ENCODE data around the gene WWP2.
"Not testable (repeated sequence)": the region's sequence is repeated elsewhere in the genome, so short reads cannot be mapped to it uniquely, and the experiment has no call there.

The WWP2 gene

DNA sequence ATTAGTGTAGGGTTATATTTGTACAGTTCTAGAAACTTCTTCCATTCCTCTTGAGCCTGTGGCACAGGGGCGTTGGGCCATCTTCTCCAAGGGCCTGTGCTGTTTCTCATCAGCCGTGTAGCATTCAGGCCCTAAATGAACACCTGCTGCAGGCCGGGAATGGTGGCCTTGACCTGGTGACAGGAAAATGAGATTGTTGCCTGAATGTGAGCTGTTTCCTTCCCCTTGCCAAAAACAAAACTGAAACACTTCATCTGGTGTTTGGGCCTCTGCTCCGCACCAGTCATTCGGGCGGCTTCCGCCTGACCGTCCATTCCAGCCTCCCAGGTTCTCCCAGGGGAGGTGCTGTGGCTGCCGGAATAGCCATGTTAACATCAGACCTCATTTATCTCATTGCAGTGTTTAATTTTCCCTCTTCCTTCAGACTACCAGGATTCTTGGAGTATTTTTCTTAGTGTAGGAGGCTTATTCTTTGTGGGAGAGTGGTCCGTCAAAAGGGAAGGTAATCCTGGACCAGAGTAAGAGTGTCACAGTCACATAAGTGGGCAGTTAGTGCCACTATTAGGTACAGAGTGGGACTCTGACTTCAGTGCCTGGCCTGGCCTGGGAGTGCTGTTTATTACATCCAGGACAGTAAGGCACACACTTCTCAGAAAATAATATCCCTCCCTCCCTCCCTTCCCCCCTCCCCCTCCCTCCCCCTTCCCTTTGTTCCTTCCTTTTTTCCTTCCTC lies 61.9 kb downstream of the WWP2 start:
- H3K27ac ChIP-seq, result peak overlapping the region in 5 of 21 experiments; percentile 3 to 42 (median 8)
- H3K4me3 ChIP-seq, result no peak overlapping the region

DNA sequence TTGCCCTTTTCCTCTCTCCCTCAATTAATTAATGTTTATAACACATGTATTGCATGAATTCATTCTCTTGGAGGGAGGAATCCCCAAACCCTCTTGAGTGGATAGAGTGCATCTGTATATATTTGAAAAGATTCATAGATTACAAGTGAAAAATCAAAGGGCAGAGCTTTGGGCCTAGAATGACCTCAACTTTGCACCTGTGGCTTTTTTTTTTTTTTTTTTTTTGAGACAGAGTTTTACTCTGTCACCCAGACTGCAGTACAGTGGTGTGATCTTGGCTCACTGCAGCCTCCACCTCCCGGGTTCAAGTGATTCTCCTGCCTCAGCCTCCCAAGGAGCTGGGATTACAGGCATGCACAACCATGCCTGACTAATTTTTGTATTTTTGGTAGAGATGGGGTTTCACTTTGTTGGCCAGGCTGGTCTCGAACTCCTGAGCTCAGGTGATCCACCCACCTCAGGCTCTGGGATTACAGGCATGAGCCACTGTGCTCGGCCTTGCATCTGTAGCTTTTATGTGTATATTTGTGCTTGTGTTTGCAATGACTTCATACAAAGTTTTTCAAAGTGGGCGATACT lies 62.5 kb downstream of the WWP2 start:
- peak overlapping the region in 1 of 21 experiments; percentile 42 for H3K27ac ChIP-seq
- H3K4me3 ChIP-seq, result not testable (repeated sequence)

DNA sequence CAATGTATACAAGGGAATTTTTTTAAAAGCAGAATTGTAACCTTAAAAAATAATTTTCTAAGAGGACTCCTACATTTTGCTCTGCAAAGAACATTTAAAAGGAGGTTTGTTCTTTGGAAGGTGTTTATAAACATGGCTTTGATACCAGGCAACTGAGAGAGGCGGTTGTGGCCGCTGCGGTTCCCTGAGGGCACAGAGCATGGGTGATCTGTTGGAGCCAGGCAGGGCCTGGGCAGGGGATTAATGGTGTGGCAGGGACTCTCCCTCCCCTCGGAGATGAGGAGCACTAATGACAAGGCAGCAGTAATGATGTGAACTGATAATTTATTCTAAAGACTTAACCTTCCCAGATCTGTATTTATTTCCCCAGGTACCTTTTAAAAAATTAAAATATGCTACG lies 65.4 kb downstream of the WWP2 start:
- Histone ChIP-seq H3K4me3 (no peak overlapping the region), H3K27ac (no peak overlapping the region)

DNA sequence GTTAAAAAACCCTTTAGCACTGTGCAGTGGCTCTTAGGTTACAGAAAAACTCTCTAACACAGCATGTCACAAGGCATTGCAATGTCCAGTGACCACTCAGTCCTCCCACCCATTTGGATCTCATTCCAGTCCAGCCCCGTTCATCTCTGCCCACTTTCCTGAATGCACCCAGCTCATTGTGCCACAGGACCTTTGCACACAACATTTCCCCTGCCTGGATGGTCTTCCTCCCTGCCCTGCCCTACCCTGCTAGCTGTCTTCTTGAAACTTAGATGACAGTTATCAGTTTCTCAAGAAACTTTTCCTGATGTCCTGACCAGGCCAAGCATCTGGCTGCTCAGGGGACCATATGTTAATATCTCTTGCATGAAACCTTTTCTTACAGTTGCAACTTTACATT lies 67.2 kb downstream of the WWP2 start:
- Histone ChIP-seq H3K27ac (no peak overlapping the region), H3K4me3 (no peak overlapping the region)

DNA sequence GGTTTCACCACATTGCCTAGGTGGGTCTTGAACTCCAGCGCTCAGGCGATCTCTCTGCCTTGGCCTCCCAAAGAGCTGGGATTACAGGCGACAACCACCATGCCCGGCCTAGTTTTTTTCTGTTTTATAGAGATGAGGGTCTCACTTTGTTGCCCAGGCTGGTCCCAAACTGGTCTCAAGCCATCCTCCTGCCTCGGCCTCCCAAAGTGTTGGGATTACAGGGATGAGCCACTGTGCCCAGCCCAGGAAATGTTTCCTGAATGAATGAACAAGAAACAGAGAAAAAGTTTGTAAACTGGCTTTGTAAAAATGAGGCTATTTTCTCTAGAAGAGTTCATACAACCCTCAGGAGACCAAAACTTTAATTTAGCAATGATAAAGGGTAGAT lies 68.0 kb downstream of the WWP2 start:
- no peak overlapping the region for H3K4me3 ChIP-seq
- H3K27ac ChIP-seq, result peak overlapping the region in 14 of 21 experiments; percentile 9 to 67 (median 47)

DNA sequence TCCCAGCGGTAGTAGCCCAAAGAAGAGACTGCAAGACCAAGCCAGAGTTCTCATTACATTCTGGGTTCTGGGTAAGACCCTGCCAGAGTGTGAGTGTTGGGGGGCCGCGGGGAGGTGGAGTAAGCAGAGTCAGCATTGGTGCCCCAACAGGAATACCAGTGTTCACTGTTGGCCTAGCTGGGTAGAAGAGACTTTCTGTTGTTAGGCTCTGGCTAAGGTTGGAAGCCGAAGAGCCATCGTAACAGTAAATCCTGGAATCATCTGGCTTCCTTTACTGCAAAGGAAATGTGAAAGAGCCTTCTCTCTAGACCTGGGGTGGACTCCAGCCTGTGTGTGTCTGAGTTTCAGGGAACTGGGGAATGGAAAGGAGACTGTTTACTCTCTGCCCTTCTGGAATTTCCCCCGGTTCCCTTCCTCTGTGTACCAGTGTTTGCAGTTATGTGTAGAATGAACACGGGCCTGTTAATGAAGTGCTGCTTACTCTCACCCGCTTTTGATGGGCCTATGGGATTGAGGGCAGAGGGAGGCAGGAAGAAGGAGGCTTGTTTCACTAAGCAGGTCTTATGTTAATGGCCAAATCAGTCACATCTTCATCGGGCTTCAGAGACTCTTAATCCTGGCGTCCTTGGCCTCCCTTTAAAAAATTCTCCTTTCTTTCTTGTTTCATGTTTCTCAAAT lies 68.5 kb downstream of the WWP2 start:
- Histone ChIP-seq H3K27ac (peak overlapping the region in 15 of 21 experiments; percentile 2 to 67 (median 45)), H3K4me3 (no peak overlapping the region)

DNA sequence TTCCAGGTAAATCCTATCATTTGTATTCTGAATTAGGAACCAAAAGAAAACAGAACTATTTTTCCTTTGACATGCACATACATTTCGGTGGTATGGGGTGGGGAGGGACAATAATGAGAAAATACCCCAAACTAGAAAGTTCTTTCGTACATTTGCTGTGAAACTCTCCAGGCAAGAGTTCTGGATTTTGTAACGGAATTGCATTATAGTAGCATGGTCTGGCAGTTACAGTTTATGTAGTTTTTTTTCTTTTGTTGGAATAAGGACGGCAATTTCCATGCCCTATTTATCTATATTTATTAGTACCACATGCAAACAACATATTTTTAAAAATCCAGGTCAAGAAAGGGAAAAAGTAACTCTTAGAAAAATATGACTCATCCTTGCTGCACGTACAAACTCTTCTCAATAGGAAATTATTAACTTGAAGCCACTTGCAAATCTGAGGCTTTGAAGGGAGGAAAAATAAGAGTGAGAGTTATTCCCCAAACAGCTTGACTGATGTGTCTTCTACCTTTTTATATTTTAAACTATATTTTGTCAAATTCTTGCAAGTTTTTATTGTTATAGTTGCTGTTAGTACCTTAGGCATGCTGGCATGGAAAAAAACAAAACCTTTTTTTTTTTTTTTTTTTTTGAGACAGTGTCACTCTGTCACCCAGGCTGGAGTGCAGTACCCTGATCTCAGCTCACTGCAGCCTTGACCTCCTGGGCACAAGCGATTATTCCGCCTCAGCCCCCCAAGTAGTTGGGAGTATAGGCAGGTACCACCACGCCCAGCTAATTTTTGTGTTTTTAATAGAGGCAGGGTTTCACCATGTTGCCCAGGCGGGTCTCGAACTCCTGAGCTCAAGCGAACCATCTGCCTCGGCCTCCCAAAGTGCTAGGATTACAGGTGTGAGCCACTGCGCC lies 69.3 kb downstream of the WWP2 start:
- no peak overlapping the region for H3K4me3 ChIP-seq
- peak overlapping the region in 9 of 21 experiments; percentile 2 to 67 (median 55) for H3K27ac ChIP-seq

DNA sequence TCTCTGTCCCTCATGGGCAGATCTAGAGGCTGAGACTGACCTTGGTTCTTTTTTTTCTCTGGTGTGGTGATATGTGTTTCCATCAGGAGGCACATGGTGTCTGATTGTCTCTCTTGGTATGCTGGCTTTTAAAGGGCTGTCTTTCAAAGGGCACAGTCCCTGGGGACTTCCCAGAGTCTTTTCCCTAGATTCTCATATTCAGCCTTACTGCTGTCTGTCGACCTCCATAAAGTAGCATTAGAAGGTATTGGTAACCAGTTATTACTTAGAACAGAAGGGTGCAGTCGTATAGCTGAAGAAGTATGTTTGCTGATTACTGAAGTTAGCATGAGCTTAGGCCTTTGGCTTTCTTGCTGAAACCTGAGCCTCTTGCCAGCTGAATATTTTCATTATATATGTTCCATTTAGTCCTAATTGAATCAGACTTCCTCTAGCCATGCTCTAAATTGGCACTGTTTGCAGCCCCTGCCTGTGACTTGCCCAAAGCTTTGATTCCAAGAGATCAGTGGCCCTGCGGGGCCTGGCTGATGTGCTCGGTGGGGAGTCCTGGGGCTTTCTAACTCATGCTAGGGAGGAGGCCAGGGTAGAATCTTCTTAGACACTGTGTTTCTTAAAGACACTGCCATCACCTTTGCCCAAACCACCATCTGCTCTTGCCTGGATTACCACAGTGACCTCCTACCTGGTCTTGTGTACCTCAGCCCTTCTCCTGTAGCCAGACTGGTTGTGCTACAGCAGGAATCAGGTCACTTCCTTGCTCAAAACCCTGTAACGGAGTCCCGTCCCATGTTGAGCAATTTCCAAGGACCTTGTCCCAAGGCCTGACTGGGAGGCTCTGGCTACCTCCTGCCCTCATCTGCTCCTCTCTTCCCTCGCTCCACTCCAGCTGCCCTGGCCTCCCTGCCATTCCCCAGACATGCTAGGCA lies 71.5 kb downstream of the WWP2 start:
- Histone ChIP-seq H3K27ac (peak overlapping the region in 3 of 21 experiments; percentile 5 to 36 (median 20)), H3K4me3 (no peak overlapping the region)

DNA sequence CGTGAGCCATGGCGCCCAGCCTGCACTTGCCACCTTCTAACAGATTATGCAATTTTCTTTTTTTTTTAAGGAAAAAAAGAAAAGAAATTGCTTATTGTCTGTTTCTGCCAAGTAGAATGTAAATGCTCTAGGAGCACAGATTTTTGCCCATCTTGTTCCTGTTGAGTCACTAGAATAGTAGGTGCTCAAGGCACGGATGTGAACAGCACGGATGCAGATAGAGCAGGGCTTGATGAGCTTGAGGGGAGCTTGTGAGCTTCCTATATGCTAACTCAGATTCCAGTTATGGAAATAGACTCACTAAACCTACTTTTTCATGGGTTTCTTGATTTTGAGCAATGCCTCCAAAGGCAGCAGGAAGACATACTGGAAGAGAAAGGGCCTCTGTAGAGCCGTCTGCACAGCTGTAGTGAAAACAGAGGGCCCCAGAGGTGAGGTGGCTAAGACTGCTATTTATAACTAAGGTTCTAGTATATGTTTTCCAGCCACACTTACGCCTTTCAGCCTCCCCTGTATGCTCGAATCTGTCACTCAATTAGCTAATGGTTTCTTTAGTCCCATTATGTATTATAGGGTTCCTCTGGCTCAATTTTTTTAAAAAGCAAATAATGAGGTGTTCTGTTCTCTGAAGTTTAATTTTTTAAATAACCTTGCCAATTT lies 72.8 kb downstream of the WWP2 start:
- no peak overlapping the region for H3K27ac ChIP-seq

DNA sequence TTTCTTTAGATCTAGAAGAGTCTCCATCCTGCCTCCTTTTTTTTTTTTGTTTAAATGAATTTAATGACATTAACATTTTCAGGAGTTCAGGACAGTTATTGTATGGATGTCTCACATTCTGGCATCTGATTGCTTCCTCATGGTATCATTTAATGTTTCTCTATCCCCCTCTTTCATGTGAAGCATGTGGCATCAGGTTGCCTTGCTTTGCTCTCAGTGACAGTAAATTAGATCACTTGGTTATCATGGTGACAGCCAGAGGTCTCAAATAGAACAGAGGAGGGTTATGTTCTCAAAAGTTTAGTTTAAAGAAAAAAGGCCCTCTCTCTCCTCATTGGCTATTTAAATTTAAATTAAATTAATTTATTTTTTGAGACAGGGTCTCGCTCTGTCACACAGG lies 74.1 kb downstream of the WWP2 start:
- no peak overlapping the region for H3K27ac ChIP-seq

More for the DNA sequence above, 72.8 kb downstream of the WWP2 start:
- no peak overlapping the region for H3K4me3 ChIP-seq

DNA sequence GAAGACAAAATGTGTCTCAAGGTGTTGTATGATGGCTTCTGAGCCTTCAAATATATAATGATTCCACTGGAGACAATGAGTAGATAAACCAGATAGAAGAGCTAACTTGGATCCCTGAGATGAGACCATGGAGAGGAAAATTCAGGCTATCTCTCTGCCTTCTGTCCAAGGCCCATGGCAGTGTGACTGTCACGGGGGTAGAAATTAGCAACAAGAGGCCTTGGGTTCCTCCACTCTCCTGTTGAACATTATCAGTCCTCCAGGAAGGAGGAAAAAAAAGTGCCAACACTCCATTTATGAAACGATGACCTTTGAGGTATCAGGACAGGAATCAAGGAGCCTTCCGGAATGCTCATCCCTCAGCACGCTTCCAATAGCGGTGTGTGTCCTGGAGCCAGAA lies 75.2 kb downstream of the WWP2 start:
- no peak overlapping the region for H3K27ac ChIP-seq

More for the DNA sequence above, 74.1 kb downstream of the WWP2 start:
- no peak overlapping the region for H3K4me3 ChIP-seq

DNA sequence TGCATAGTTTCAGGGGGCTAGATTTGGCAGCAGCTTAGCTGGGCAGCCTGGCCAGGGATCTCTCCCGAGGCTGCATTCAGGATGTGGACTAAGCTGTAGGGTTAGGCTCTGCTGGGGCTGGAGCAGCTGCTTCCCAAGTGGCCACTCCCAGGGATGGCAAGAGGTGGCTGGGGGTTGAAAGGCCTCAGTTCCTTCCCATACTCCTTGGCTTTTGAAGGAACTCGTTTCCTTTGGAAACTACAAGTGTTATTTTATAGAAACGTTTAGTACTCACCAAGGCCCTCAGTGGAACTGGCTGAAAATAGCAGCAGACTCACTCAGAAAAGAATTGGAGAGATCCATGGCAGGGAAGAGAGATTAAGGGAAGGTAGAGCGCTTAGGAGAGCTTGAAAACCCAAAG lies 76.4 kb downstream of the WWP2 start:
- Histone ChIP-seq H3K4me3 (no peak overlapping the region), H3K27ac (peak overlapping the region in 7 of 21 experiments; percentile 3 to 59 (median 50))

More for the DNA sequence above, 75.2 kb downstream of the WWP2 start:
- H3K4me3 ChIP-seq, result no peak overlapping the region

DNA sequence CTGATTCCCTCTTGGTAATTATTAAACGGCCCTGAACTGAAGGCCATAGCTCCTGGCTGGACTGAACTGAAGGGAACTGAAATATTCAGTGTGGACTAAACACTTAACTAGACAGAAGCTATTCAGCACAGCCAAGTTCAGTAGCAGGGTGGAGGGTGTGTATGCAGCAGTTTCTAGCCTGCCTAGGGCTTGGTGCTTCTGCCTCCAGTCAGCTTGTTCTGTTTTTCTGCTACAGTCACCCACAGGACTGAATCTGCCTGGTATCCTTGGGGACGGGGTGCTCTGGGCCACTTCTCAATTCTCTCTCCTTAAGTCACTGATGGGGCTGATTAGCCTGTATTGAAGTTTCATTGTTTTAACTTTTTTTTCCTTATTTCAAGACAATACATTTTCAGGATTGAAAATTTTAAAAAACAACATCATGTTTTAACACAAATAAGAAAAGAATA lies 77.1 kb downstream of the WWP2 start:
- Histone ChIP-seq H3K4me3 (no peak overlapping the region), H3K27ac (peak overlapping the region in 9 of 21 experiments; percentile 3 to 59 (median 31))

DNA sequence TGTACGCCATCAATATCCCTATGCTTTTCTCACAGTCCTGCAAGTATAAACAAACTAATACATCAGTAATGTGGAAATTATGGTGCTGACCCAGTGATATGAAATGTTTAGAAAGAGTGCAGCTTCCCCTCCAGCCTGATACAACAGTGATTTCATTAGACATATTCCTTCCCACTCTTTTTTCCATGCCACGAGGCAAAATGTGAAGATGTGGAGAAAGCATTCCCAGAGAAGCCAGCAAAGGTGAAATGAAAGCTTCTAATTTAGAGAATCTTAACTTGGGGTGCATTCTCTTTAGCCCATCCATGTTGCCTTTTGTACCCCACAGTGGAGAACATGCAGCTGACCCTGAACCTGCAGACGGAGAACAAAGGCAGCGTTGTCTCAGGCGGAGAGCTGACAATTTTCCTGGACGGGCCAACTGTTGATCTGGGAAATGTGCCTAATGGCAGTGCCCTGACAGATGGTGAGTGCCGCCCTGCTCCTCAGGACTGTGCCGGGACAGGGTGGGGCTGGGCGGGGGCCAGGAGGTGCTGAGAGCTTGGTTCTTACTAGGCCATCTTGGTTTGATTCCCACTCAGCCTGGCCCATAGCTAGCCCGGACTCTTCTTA lies 77.8 kb downstream of the WWP2 start:
- no peak overlapping the region for H3K4me3 ChIP-seq
- H3K27ac ChIP-seq, result peak overlapping the region in 4 of 21 experiments; percentile 6 to 51 (median 27)

DNA sequence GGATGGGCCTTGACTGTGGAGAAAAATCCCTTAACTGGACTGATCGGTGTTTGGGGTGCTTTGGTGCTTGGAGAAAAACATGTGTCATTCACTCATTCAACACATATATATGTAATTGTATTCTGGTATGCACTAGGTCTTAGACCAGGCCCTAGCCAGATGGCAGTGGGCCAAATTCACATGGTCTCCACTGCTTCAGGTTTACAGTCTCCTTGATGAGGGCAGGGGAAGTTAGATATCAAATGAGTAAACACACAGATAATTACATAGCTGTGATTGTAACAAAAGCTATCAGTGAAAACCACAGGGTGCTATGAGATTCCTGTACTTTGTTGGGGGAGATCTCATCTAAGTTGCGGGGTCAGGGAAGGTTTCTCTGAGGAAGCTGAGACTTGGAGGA lies 78.8 kb downstream of the WWP2 start:
- no peak overlapping the region for H3K4me3 ChIP-seq
- peak overlapping the region in 3 of 21 experiments; percentile 28 to 39 (median 37) for H3K27ac ChIP-seq

DNA sequence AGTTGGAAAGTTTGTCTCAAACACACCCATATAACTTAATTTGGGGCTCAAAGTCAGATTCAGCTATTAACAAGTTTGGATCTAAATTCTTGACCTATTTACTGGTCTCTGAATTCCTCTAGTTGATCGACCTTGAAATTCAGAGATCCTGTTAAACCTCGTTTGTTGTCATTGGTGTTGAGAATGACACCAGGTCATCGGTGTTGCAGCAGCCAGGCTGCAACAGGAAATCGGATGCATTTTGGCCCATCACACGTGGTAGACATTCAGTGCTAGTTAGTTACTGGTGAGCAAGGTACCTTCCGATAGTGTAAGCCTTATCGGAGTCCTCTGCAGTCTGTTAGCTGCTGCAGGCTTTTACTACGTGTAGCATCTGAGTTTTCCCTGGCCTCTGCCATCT lies 82.3 kb downstream of the WWP2 start:
- H3K4me3 ChIP-seq, result no peak overlapping the region
- no peak overlapping the region for H3K27ac ChIP-seq

DNA sequence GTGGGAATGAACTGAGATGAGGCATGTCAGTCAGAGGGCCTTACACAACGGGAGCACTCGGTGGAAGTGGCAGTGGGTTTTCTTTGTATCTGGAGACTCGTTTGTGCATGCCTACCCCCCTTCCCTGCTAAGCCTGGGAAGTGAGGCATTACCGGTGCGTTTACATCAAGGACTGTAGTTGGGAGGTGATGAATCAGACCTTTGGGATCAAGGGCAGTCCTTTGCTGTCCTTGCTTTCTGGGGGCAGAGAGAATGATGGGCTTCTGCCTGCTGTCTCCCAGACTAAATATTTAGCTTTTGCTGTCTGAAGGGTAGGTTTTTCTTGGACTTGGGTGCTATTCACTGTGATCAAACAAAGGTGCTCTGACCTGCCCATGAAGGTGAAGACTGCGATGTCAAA lies 83.0 kb downstream of the WWP2 start:
- Histone ChIP-seq H3K27ac (no peak overlapping the region), H3K4me3 (no peak overlapping the region)

DNA sequence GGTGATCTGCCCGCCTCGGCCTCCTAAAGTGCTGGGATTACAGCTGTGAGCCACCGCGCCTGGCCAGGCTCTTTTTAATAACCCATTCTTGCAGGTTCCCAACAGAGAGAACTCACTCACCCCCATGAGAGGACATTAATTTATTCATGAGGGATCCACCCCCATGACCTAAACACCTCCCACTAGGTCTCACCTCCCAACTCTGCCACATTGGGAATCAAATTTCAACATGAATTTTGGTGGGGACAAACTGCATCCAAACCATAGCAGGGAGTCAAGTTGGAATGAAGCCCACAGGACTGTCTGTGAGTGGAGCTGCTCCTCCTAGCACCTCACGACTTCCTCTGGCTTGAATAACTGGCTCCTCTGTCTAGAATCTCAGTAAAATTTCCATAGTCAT lies 85.5 kb downstream of the WWP2 start:
- no peak overlapping the region for H3K4me3 ChIP-seq
- peak overlapping the region in 4 of 21 experiments; percentile 26 to 64 (median 46) for H3K27ac ChIP-seq

Measured in skin epidermis (tissue), 12 donors.